OCI-LY1 (cell line): Measurements from ENCODE around the gene CHSY1.

ENCODE experiments used
- H2AFZ ChIP-seq: fragments of 200-600 bp; sonication (generic), shearing (Covaris generic); 2 replicates; pipeline ENCODE4 v1.6.0; 2014; ENCODE audit warnings: antibody characterized with exemption, mild to moderate bottlenecking, low read length
- H3F3A ChIP-seq: fragments of 200-600 bp; sonication (generic), shearing (Covaris generic); 2 replicates; pipeline ENCODE4 v1.6.0; 2014; ENCODE audit warnings: mild to moderate bottlenecking, antibody characterized with exemption, low read length, moderate library complexity; ENCODE audit not compliant: insufficient read depth
- H3K27ac ChIP-seq: fragments of 200-600 bp; sonication (generic); 2 replicates; pipeline ENCODE4 v1.5.1; 2014; ENCODE audit warnings: low read length, mixed run types, mild to moderate bottlenecking, low read depth; ENCODE audit not compliant: poor library complexity, severe bottlenecking
- H3K27me3 ChIP-seq: fragments of 200-600 bp; sonication (generic); 2 replicates; pipeline ENCODE4 v1.6.0; 2014; ENCODE audit warnings: antibody characterized with exemption, mild to moderate bottlenecking, low read length, moderate library complexity; ENCODE audit not compliant: insufficient read depth
- H3K36me3 ChIP-seq: fragments of 200-600 bp; sonication (generic); 2 replicates; pipeline ENCODE4 v1.6.1; 2014; ENCODE audit warnings: mild to moderate bottlenecking, antibody characterized with exemption, low read length, moderate library complexity, mixed read lengths; ENCODE audit not compliant: insufficient read depth
- H3K4me1 ChIP-seq: fragments of 200-600 bp; sonication (generic); 2 replicates; pipeline ENCODE4 v1.5.1; 2014; ENCODE audit warnings: mild to moderate bottlenecking, low read length, moderate library complexity; ENCODE audit not compliant: insufficient read depth, severe bottlenecking
- H3K4me2 ChIP-seq: fragments of 200-600 bp; sonication (generic), shearing (Covaris generic); 2 replicates; pipeline ENCODE4 v1.6.1; 2014; ENCODE audit warnings: low read length
- H3K4me3 ChIP-seq: fragments of 200-600 bp; sonication (generic); 2 replicates; pipeline ENCODE4 v1.5.1; 2014; ENCODE audit warnings: low read length, low read depth, mild to moderate bottlenecking, mixed read lengths; ENCODE audit not compliant: poor library complexity, severe bottlenecking
- H3K79me2 ChIP-seq: fragments of 200-600 bp; shearing (Covaris generic); 2 replicates; pipeline ENCODE4 v1.6.1; 2016; ENCODE audit warnings: mixed run types, low read length, mixed read lengths; ENCODE audit not compliant: insufficient read depth
- H3K9ac ChIP-seq: fragments of 200-600 bp; sonication (generic), shearing (Covaris generic); 2 replicates; pipeline ENCODE4 v1.6.1; 2014; ENCODE audit warnings: mild to moderate bottlenecking, low read length, mixed read lengths
- H3K9me2 ChIP-seq: fragments of 200-600 bp; sonication (generic), shearing (Covaris generic); 2 replicates; pipeline ENCODE4 v1.6.1; 2014; ENCODE audit warnings: low read depth, mild to moderate bottlenecking, low read length, mixed read lengths
- H3K9me3 ChIP-seq: fragments of 200-600 bp; shearing (Covaris generic); 2 replicates; pipeline ENCODE4 v1.6.1; 2014; ENCODE audit warnings: low read length, mixed read lengths
- H4K20me1 ChIP-seq: fragments of 200-600 bp; sonication (generic), shearing (Covaris generic); 2 replicates; pipeline ENCODE4 v1.6.0; 2016; ENCODE audit warnings: mild to moderate bottlenecking, low read length; ENCODE audit not compliant: insufficient read depth
- CTCF ChIP-seq: fragments of 200-600 bp; sonication (generic), shearing (Covaris generic); IDR thresholded peaks from 2 replicates; pipeline ENCODE4 v1.5.1; 2017; ENCODE audit warnings: mild to moderate bottlenecking, antibody characterized with exemption, low read length, moderate library complexity, mixed read lengths
- EZH2 ChIP-seq: fragments of 200-600 bp; sonication (generic), shearing (Covaris generic); IDR thresholded peaks from 2 replicates; pipeline ENCODE4 v1.8.0; 2017; ENCODE audit warnings: borderline replicate concordance, mixed run types, mild to moderate bottlenecking, antibody characterized with exemption, low read length, moderate library complexity, mixed read lengths

CHSY1 gene

DNA sequence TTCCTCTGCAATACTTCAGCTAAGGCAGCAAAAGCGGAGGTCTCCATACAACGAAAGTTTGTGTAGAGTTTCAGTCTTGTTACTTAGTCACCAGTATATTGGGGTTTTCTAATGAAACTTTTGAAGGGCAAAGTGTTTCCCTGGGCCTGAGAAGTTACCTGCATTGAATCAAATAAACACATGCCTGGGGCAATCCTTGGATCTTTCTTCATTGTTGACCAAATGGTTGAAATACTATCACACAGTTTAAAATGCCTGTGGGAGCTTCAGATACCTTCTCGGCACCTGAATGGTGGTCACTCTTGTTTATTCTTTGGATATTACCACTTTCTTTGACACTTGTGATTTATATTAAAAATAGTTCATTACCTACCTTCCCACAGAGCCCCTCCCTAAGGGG, 988 bp upstream of the CHSY1 start:
- Histone ChIP-seq H3K9ac (peak overlapping the region; percentile 63), H3K4me3 (peak overlapping the region; percentile 79)

GRCh38 chr15:101250873-101251829, 697 bp downstream of the CHSY1 start:
- Histone ChIP-seq H3K9me2 (no peaks in the 10 kb centered on the region), H3K79me2 (no peaks in the 10 kb centered on the region), H4K20me1 (no peaks in the 10 kb centered on the region), H3K9ac (peak overlapping the region; percentile 63), H3K4me3 (peak overlapping the region; percentile 79), H3K4me1 (peaks cover 27% of the 10 kb centered on the region), H3F3A (no peaks in the 10 kb centered on the region), H3K27ac (no peak overlapping the region), H2AFZ (no peak overlapping the region), H3K4me2 (peak overlapping the region; percentile 89), H3K36me3 (peaks cover 6% of the 10 kb centered on the region; the same call in 1 of the 2 replicates), H3K9me3 (no peaks in the 10 kb centered on the region), H3K27me3 (peaks cover 4% of the 10 kb centered on the region)
- TF ChIP-seq CTCF (no peak), EZH2 (no peak)

More for the DNA sequence above, 988 bp upstream of the CHSY1 start:
- TF ChIP-seq EZH2 (no peak), CTCF (no peak)
- H3K36me3 ChIP-seq = no peaks in the 10 kb centered on the region
- no peaks in the 10 kb centered on the region for H3K9me3 ChIP-seq
- no peaks in the 10 kb centered on the region for H3K9me2 ChIP-seq
- H4K20me1 ChIP-seq = no peaks in the 10 kb centered on the region
- no peaks in the 10 kb centered on the region for H3K79me2 ChIP-seq
- H3K4me1 ChIP-seq = peaks cover 17% of the 10 kb centered on the region
- H2AFZ ChIP-seq = no peak overlapping the region; the same call in 1 of the 2 replicates
- H3F3A ChIP-seq = no peaks in the 10 kb centered on the region
- peaks cover 4% of the 10 kb centered on the region for H3K27me3 ChIP-seq
- H3K27ac ChIP-seq = no peak overlapping the region
- H3K4me2 ChIP-seq = peak overlapping the region; percentile 71

- H3K4me2 ChIP-seq = peak overlapping the region; percentile 89
- H3K9me2 ChIP-seq = no peaks in the 10 kb centered on the region
- no peaks in the 10 kb centered on the region for H3K79me2 ChIP-seq
- H4K20me1 ChIP-seq = no peaks in the 10 kb centered on the region
- H3F3A ChIP-seq = no peaks in the 10 kb centered on the region
- no peak overlapping the region for H3K27ac ChIP-seq
- H3K27me3 ChIP-seq = peaks cover 4% of the 10 kb centered on the region
- H3K4me3 ChIP-seq = peak overlapping the region; percentile 72
- H3K9ac ChIP-seq = peak overlapping the region; percentile 63; the same call in 1 of the 2 replicates
- TF ChIP-seq CTCF = no peak
- H3K36me3 ChIP-seq = peaks cover 6% of the 10 kb centered on the region; the same call in 1 of the 2 replicates
- no peaks in the 10 kb centered on the region for H3K9me3 ChIP-seq
- peaks cover 27% of the 10 kb centered on the region for H3K4me1 ChIP-seq
- no peak overlapping the region for H2AFZ ChIP-seq
Measured at GRCh38 chr15:101250341-101250831, 1.5 kb downstream of the CHSY1 start.
